H1 (cell line): ENCODE results near the gene CAMK2D. TPM values are rescaled to one million over a fixed set of nuclear protein-coding genes. Genes with fewer than 3 reads are reported as not detected.

Source experiments
- BRCA1 ChIP-seq: IDR thresholded peaks from 2 replicates; pipeline ENCODE4 v1.6.1; 2012; ENCODE audit warnings: low read depth, low read length, improper control_type of control experiment
- polyA plus RNA-seq, 7 experiments: library from polyadenylated mRNA; depleted of rRNA in 3 of 7; stranded (reverse) in 5 of 7; unstranded in 2 of 7; fragments of >200 nt in 5 of 7; fragments of 200-250 nt in 2 of 7; gene quantifications; 1 replicate in 5 of 7; 2 replicates in 1 of 7; 4 replicates in 1 of 7; pipeline versions ENCODE4 v1.2.1 to v1.2.3, GENCODE V29; 2011 to 2013; ENCODE audit warnings: missing spikeins in 2 of 7, mixed read lengths in 2 of 7
- total RNA-seq: library from RNA; stranded (reverse); fragmentation: NEBNext Ultra II Directional; extraction: Animal tissue kit (Norgen Biotek cat#: 25700); gene quantifications from 2 replicates; pipeline ENCODE4 v1.2.1, GENCODE V29; 2021

CAMK2D gene
- total and polyA plus RNA-seq, 2 of the 8 experiments (the other 6 are each of a cell fraction or from before 2014, with no cell fraction given): 3.2 to 7.0 TPM

- TF ChIP-seq BRCA1: no peak
These were observed 281.4 kb downstream of the CAMK2D start (continued) for GRCh38 chr4:113480109-113480508.
